Prostate gland (tissue), 2 donors: ENCODE results near the gene RAB25. TPM values are rescaled to one million over a fixed set of nuclear protein-coding genes. Genes with fewer than 3 reads are reported as not detected.

Experiments used
- DNase-seq: peaks from one replicate; pipeline ENCODE4 v3.0.0-alpha.2; 2019; ENCODE audit warnings: low spot score
- H3K27ac ChIP-seq, 2 donors: fragments of 200-600 bp; sonication (generic); 2 replicates each; pipeline ENCODE4 v1.5.1; 2017 to 2019
- H3K27me3 ChIP-seq: fragments of 200-600 bp; sonication (generic); replicated peaks from 2 replicates; pipeline ENCODE4 v1.5.1; 2019; ENCODE audit not compliant: insufficient read depth
- H3K36me3 ChIP-seq, 2 donors: fragments of 200-600 bp; sonication (generic); 1 replicate in 1 of 2; 2 replicates in 1 of 2; pipeline versions ENCODE4 v1.5.1 to v1.8.1; 2017 to 2019
- H3K4me1 ChIP-seq: fragments of 200-600 bp; sonication (generic); replicated peaks from 2 replicates; pipeline ENCODE4 v1.5.1; 2019
- H3K4me3 ChIP-seq, 2 donors: fragments of 200-600 bp; sonication (generic); 2 replicates each; pipeline ENCODE4 v1.5.1; 2017 to 2019
- H3K9me3 ChIP-seq: fragments of 200-600 bp; sonication (generic); 2 replicates; pipeline ENCODE4 v1.5.1; 2017
- POLR2A ChIP-seq: fragments of 450-650 bp; IDR thresholded peaks from one replicate; pipeline ENCODE4 v1.6.1; 2016; ENCODE audit warnings: antibody characterized with exemption, mild to moderate bottlenecking
- POLR2AphosphoS5 ChIP-seq: sonication (generic); formaldehyde crosslinking; IDR thresholded peaks from one replicate; pipeline ENCODE4 v1.6.1; 2017; ENCODE audit warnings: antibody characterized with exemption
- WGBS: methylation state at CpG from one replicate; pipeline ENCODE4 v1.1.5; 2018; 5-methylcytosine and 5-hydroxymethylcytosine counted together
- intact Hi-C: fragments of 100-400 bp; cut with DNase I; formaldehyde crosslinking; loops from one replicate; pipeline ENCODE4 v1.14.2; 2022
- total RNA-seq, 2 donors: library from RNA; depleted of rRNA; stranded (reverse); fragments of >200 nt; gene quantifications; one replicate each; pipeline ENCODE4 v1.1.0, GENCODE V29; 2016
- TF ChIP-seq, protein P1 (sequence below), 4 experiments: fragments of 200-600 bp in 2 of 4; fragments of 450-650 bp in 2 of 4; sonication (generic) in 2 of 4; IDR thresholded peaks; 1 replicate in 3 of 4; 2 replicates in 1 of 4; pipeline ENCODE4 v1.5.1; 2016 to 2019; ENCODE audit warnings: antibody characterized with exemption in 4 of 4, mild to moderate bottlenecking in 2 of 4, moderate library complexity in 2 of 4

Gene RAB25
- total RNA-seq, 2 donors from 2014 or later = 33.5 to 100 TPM

DNA sequence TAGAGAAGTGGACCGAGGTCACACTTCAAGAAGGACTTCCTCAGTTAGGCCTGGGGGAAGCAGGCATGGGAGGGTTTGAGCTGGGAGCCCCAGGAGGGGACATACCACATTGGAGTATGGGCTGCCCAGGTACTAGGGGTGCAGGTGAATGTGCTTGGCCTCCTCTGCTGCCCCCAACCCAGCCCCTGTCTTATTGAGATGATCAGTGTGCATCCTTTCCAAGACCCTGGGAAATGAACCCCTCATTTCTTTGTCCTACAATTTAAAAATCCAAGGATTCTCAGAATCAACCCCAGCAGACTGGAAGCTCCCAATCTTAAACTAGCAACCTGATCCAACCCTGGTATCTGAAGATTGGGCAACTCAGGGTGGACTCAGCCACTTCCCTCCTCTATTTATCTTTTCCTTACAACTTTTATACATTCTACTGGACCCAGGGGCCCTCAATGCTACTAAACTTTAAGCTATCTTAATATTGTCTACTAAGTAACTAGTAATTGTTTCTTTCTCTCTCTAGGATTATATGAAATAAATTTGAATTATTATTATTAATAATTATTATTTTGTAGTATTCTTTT lies 12.2 kb downstream of the RAB25 start:
- intact Hi-C loops = no loop called here
- Histone ChIP-seq H3K27ac (no peak overlapping the region), H3K9me3 (no peaks in the 10 kb centered on the region), H3K27me3 (no peaks in the 10 kb centered on the region), H3K4me1 (no peaks in the 10 kb centered on the region), H3K36me3 (no peaks in the 10 kb centered on the region), H3K4me3 (no peak overlapping the region)
- TF ChIP-seq POLR2A = no peak
- DNase-seq = no peak
- WGBS = 19% methylated on average over 1 of the region's 1 CpG

DNA sequence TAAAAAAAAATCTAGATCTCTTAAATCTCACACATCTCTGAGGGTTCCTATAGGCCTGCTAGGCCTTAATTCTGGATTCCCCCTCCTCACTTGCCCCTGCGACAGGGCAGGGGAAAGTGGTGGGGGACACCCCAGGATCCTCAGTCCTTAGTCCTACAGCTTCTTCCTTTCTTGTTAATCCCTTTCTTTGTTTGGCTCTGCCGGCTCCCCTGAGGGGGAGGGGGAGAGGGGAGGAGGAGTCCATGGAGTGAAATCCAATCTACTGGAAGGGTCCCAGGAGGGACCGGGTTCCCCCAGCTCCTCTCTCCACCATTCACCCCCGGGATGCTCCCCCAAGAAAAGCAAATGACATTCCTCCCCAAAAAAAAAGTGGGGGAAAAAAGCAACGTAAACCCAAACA lies 12.8 kb downstream of the RAB25 start:
- no peaks in the 10 kb centered on the region for H3K9me3 ChIP-seq
- intact Hi-C loops = no loop called here
- H3K36me3 ChIP-seq = no peaks in the 10 kb centered on the region
- no peak overlapping the region for H3K4me3 ChIP-seq
- no peak overlapping the region for H3K27ac ChIP-seq
- 35% methylated on average over 5 of the region's 5 CpGs for WGBS
- no peak for DNase-seq
- TF ChIP-seq, protein P1, sequence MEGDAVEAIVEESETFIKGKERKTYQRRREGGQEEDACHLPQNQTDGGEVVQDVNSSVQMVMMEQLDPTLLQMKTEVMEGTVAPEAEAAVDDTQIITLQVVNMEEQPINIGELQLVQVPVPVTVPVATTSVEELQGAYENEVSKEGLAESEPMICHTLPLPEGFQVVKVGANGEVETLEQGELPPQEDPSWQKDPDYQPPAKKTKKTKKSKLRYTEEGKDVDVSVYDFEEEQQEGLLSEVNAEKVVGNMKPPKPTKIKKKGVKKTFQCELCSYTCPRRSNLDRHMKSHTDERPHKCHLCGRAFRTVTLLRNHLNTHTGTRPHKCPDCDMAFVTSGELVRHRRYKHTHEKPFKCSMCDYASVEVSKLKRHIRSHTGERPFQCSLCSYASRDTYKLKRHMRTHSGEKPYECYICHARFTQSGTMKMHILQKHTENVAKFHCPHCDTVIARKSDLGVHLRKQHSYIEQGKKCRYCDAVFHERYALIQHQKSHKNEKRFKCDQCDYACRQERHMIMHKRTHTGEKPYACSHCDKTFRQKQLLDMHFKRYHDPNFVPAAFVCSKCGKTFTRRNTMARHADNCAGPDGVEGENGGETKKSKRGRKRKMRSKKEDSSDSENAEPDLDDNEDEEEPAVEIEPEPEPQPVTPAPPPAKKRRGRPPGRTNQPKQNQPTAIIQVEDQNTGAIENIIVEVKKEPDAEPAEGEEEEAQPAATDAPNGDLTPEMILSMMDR (IDR thresholded peaks at IDR 0.05) = no peak
- no peak for TF ChIP-seq POLR2A
- no peak for TF ChIP-seq POLR2AphosphoS5
- no peaks in the 10 kb centered on the region for H3K27me3 ChIP-seq
- H3K4me1 ChIP-seq = no peaks in the 10 kb centered on the region

- Histone ChIP-seq H3K36me3 (no peaks in the 10 kb centered on the region), H3K4me3 (no peak overlapping the region), H3K9me3 (no peaks in the 10 kb centered on the region), H3K27ac (no peak overlapping the region), H3K27me3 (no peaks in the 10 kb centered on the region), H3K4me1 (no peaks in the 10 kb centered on the region)
- TF ChIP-seq, protein P1 (IDR thresholded peaks at IDR 0.05) = no peak
- TF ChIP-seq POLR2AphosphoS5 = no peak
- TF ChIP-seq POLR2A = no peak
- 47% methylated on average over 8 of the region's 8 CpGs for WGBS
- DNase-seq = no peak
- intact Hi-C loops = no loop called here
Observed at GRCh38 chr1:156074661-156075060, 13.7 kb downstream of the RAB25 start.

- TF ChIP-seq, protein P1 (IDR thresholded peaks at IDR 0.05) = no peak
- TF ChIP-seq POLR2AphosphoS5 (no peak), POLR2A (no peak)
- H3K9me3 ChIP-seq = no peaks in the 10 kb centered on the region
- H3K4me1 ChIP-seq = no peaks in the 10 kb centered on the region
- DNase-seq = no peak
- WGBS = 27% methylated on average over 3 of the region's 3 CpGs
- H3K27ac ChIP-seq = no peak overlapping the region
- intact Hi-C loops = no loop called here
- H3K36me3 ChIP-seq = no peaks in the 10 kb centered on the region
- no peaks in the 10 kb centered on the region for H3K27me3 ChIP-seq
- H3K4me3 ChIP-seq = no peak overlapping the region
Observed at GRCh38 chr1:156075162-156075561, 14.2 kb downstream of the RAB25 start.

- Histone ChIP-seq H3K36me3 (no peaks in the 10 kb centered on the region), H3K4me3 (no peak overlapping the region), H3K9me3 (no peaks in the 10 kb centered on the region), H3K27ac (no peak overlapping the region), H3K27me3 (no peaks in the 10 kb centered on the region), H3K4me1 (no peaks in the 10 kb centered on the region)
- no peak for DNase-seq
- 63% methylated on average over 4 of the region's 4 CpGs for WGBS
- TF ChIP-seq POLR2AphosphoS5 = no peak
- TF ChIP-seq, protein P1 (IDR thresholded peaks at IDR 0.05) = no peak
- TF ChIP-seq POLR2A = no peak
- intact Hi-C loops = no loop called here
Observed at GRCh38 chr1:156075775-156076204, 14.8 kb downstream of the RAB25 start.
